Nephron progenitor cell (in vitro differentiated cells): ENCODE measurements around the gene BAZ1A.
A peak's percentile ranks its signal among the peaks of the same experiment; 100 is the strongest.

Source experiments
- DNase-seq: peaks from one replicate; pipeline ENCODE4 v3.0.0; 2021
- H3K27ac Mint-ChIP-seq: 2 replicates; pipeline ENCODE4 v1.8.0; 2021; ENCODE audit warnings: mild to moderate bottlenecking, moderate library complexity, mixed read lengths
- H3K27me3 Mint-ChIP-seq: 2 replicates; pipeline ENCODE4 v1.8.0; 2021; ENCODE audit warnings: mild to moderate bottlenecking, low read depth, mixed read lengths; ENCODE audit not compliant: poor library complexity
- H3K36me3 Mint-ChIP-seq: 2 replicates; pipeline ENCODE4 v1.8.0; 2021; ENCODE audit warnings: low read depth, mixed read lengths
- H3K4me1 Mint-ChIP-seq: 2 replicates; pipeline ENCODE4 v1.8.0; 2021; ENCODE audit warnings: mixed read lengths
- H3K4me3 Mint-ChIP-seq: 2 replicates; pipeline ENCODE4 v1.8.0; 2021; ENCODE audit warnings: mild to moderate bottlenecking, moderate library complexity, mixed read lengths
- H3K9me3 Mint-ChIP-seq: 2 replicates; pipeline ENCODE4 v1.8.0; 2021; ENCODE audit warnings: mild to moderate bottlenecking, moderate library complexity, mixed read lengths
- CTCF ChIP-seq: fragments of 200-600 bp; sonication (generic); IDR thresholded peaks from 2 replicates; pipeline ENCODE4 v1.5.0; 2021; ENCODE audit warnings: antibody characterized with exemption

BAZ1A gene

GRCh38 chr14:34911209-34912150 lies 36.3 kb upstream of the BAZ1A start:
- Mint-ChIP-seq H3K27me3 (peaks cover 8% of the 10 kb centered on the region), H3K4me3 (no peak overlapping the region), H3K36me3 (no peaks in the 10 kb centered on the region), H3K27ac (peak overlapping the region; percentile 2), H3K4me1 (no peaks in the 10 kb centered on the region), H3K9me3 (no peaks in the 10 kb centered on the region)
- TF ChIP-seq CTCF = no peak
- no peak for DNase-seq

- Mint-ChIP-seq H3K4me3 (no peak overlapping the region), H3K36me3 (no peaks in the 10 kb centered on the region)
These were observed 31.1 kb upstream of the BAZ1A start for GRCh38 chr14:34906287-34906686.

GRCh38 chr14:34895277-34895676 lies 20.1 kb upstream of the BAZ1A start:
- no peaks in the 10 kb centered on the region for H3K4me1 Mint-ChIP-seq
- no peak for DNase-seq
- no peak overlapping the region for H3K27ac Mint-ChIP-seq
- H3K9me3 Mint-ChIP-seq = no peaks in the 10 kb centered on the region
- no peaks in the 10 kb centered on the region for H3K36me3 Mint-ChIP-seq
- no peak overlapping the region for H3K4me3 Mint-ChIP-seq
- H3K27me3 Mint-ChIP-seq = no peaks in the 10 kb centered on the region
- TF ChIP-seq CTCF = no peak

More at GRCh38 chr14:34906287-34906686, 31.1 kb upstream of the BAZ1A start:
- H3K9me3 Mint-ChIP-seq = no peaks in the 10 kb centered on the region
- no peak for DNase-seq
- H3K27me3 Mint-ChIP-seq = peaks cover 3% of the 10 kb centered on the region
- peaks cover 3% of the 10 kb centered on the region for H3K4me1 Mint-ChIP-seq
- peak overlapping the region; percentile 34 for H3K27ac Mint-ChIP-seq
- TF ChIP-seq CTCF = no peak

- H3K4me1 Mint-ChIP-seq = no peaks in the 10 kb centered on the region
- H3K4me3 Mint-ChIP-seq = no peak overlapping the region
- no peaks in the 10 kb centered on the region for H3K9me3 Mint-ChIP-seq
- H3K36me3 Mint-ChIP-seq = no peaks in the 10 kb centered on the region
- no peak for DNase-seq
- H3K27ac Mint-ChIP-seq = no peak overlapping the region
- H3K27me3 Mint-ChIP-seq = no peaks in the 10 kb centered on the region
- no peak for TF ChIP-seq CTCF
These were observed 15.8 kb upstream of the BAZ1A start for GRCh38 chr14:34890937-34891336.

- H3K27me3 Mint-ChIP-seq = no peaks in the 10 kb centered on the region
- DNase-seq = no peak
- no peaks in the 10 kb centered on the region for H3K9me3 Mint-ChIP-seq
- no peaks in the 10 kb centered on the region for H3K4me1 Mint-ChIP-seq
- H3K36me3 Mint-ChIP-seq = no peaks in the 10 kb centered on the region
- no peak overlapping the region for H3K4me3 Mint-ChIP-seq
- no peak for TF ChIP-seq CTCF
- H3K27ac Mint-ChIP-seq = no peak overlapping the region
These were observed 13.0 kb upstream of the BAZ1A start for GRCh38 chr14:34888186-34888585.

GRCh38 chr14:34883954-34884353 lies 8.8 kb upstream of the BAZ1A start:
- Mint-ChIP-seq H3K36me3 (no peaks in the 10 kb centered on the region), H3K4me3 (no peak overlapping the region), H3K4me1 (no peaks in the 10 kb centered on the region), H3K27me3 (no peaks in the 10 kb centered on the region), H3K9me3 (no peaks in the 10 kb centered on the region), H3K27ac (no peak overlapping the region)
- no peak for DNase-seq
- no peak for TF ChIP-seq CTCF
